Body of pancreas (tissue), 4 donors: Measurements from ENCODE around the gene EVA1B. TPM values are rescaled to one million over a fixed set of nuclear protein-coding genes. Genes with fewer than 3 reads are reported as not detected.

Experiments
- ATAC-seq: fragments of 150-250 bp; one replicate; pipeline ENCODE4 v1.9.1; 2016
- DNase-seq, 4 donors: peaks; one replicate each; pipeline ENCODE4 v3.0.0-alpha.2; 2019
- H3K27ac ChIP-seq, 4 donors: fragments of 200-600 bp; sonication (generic); 1 replicate in 3 of 4; 2 replicates in 1 of 4; pipeline versions ENCODE4 v1.5.1 to v1.6.1; 2016 to 2019; ENCODE audit warnings: mild to moderate bottlenecking in 1 of 4, mixed read lengths in 1 of 4, moderate library complexity in 1 of 4
- H3K27me3 ChIP-seq, 2 donors: fragments of 200-600 bp; sonication (generic); one replicate each; pipeline ENCODE4 v1.6.0; 2016; ENCODE audit warnings: mild to moderate bottlenecking in 1 of 2
- H3K36me3 ChIP-seq, 2 donors: fragments of 200-600 bp; sonication (generic); replicated peaks in 1 of 2; 2 replicates each; pipeline ENCODE4 v1.5.1; 2016; ENCODE audit warnings: low read depth in 2 of 2; ENCODE audit not compliant: insufficient read depth in 1 of 2
- H3K4me1 ChIP-seq: fragments of 200-600 bp; sonication (generic); one replicate; pipeline ENCODE4 v1.6.0; 2016
- H3K4me3 ChIP-seq, 2 donors: fragments of 200-600 bp; sonication (generic); 1 replicate in 1 of 2; 2 replicates in 1 of 2; pipeline ENCODE4 v1.5.1; 2016 to 2019
- H3K9me3 ChIP-seq, 3 donors: fragments of 200-600 bp; sonication (generic); 1 replicate in 2 of 3; 2 replicates in 1 of 3; pipeline ENCODE4 v1.5.1; 2016
- CTCF ChIP-seq, 7 experiments: fragments of 450-650 bp in 4 of 7; fragments of 200-600 bp in 3 of 7; sonication (generic) in 3 of 7; IDR thresholded peaks; one replicate each; pipeline ENCODE4 v1.5.1; 2016 to 2019; ENCODE audit warnings: antibody characterized with exemption in 7 of 7
- POLR2A ChIP-seq, 3 donors: fragments of 450-650 bp; IDR thresholded peaks; one replicate each; pipeline ENCODE4 v1.6.1; 2016; ENCODE audit warnings: antibody characterized with exemption in 3 of 3, mild to moderate bottlenecking in 2 of 3
- WGBS, 2 donors: methylation state at CpG; one replicate each; pipeline ENCODE4 v1.1.5; 2017; 5-methylcytosine and 5-hydroxymethylcytosine counted together
- intact Hi-C: fragments of 100-400 bp; cut with DNase I; formaldehyde crosslinking; loops from one replicate; pipeline ENCODE4 v1.15.1; 2023
- total RNA-seq, 2 donors: library from RNA; depleted of rRNA; stranded (reverse); fragments of >200 nt; gene quantifications; one replicate each; pipeline ENCODE4 v1.1.0, GENCODE V29; 2016

EVA1B gene
- total RNA-seq, 2 donors from 2014 or later = 32.2 to 32.3 TPM

- peak; percentile 26 to 53 (median 46) for TF ChIP-seq CTCF (IDR thresholded peaks at IDR 0.05)
- TF ChIP-seq POLR2A (IDR thresholded peaks at IDR 0.05) = no peak
- peak in 3 of 4 donors; percentile 39 to 58 (median 42) for DNase-seq
- H3K9me3 ChIP-seq = no peaks in the 10 kb centered on the region
- peak; percentile 29 for ATAC-seq
- no peak overlapping the region for H3K27ac ChIP-seq
- no peaks in the 10 kb centered on the region for H3K4me1 ChIP-seq
- peaks cover 0 to 31% of the 10 kb centered on the region in 2 donors for H3K36me3 ChIP-seq
- no peak overlapping the region for H3K4me3 ChIP-seq
- WGBS, 2 donors = 73 to 78% methylated on average over 4 to 10 of the region's 10 CpGs
- H3K27me3 ChIP-seq = no peaks in the 10 kb centered on the region
- intact Hi-C loops = no loop called here
Measured at GRCh38 chr1:36342426-36343185, 19.2 kb upstream of the EVA1B start.

- DNase-seq (no peak), ATAC-seq (no peak)
- H3K9me3 ChIP-seq = no peaks in the 10 kb centered on the region
- intact Hi-C loops = no loop called here
- WGBS, 2 donors = 89 to 90% methylated on average over 20 to 34 of the region's 34 CpGs
- H3K27me3 ChIP-seq = no peaks in the 10 kb centered on the region
- no peak for TF ChIP-seq POLR2A (IDR thresholded peaks at IDR 0.05)
- TF ChIP-seq CTCF (IDR thresholded peaks at IDR 0.05) = no peak
- peaks cover 0 to 26% of the 10 kb centered on the region in 2 donors for H3K36me3 ChIP-seq
- H3K27ac ChIP-seq = no peak overlapping the region
- H3K4me3 ChIP-seq = no peak overlapping the region
- no peaks in the 10 kb centered on the region for H3K4me1 ChIP-seq
Measured at GRCh38 chr1:36341626-36342320, 18.3 kb upstream of the EVA1B start.

- Histone ChIP-seq H3K36me3 (peaks cover 0 to 13% of the 10 kb centered on the region in 2 donors), H3K9me3 (no peaks in the 10 kb centered on the region), H3K4me1 (no peaks in the 10 kb centered on the region), H3K4me3 (no peak overlapping the region), H3K27me3 (no peaks in the 10 kb centered on the region), H3K27ac (no peak overlapping the region)
- ATAC-seq = no peak
- intact Hi-C loops = no loop called here
- 74 to 78% methylated on average over 4 to 9 of the region's 9 CpGs for WGBS, 2 donors
- TF ChIP-seq CTCF (IDR thresholded peaks at IDR 0.05) (no peak), POLR2A (IDR thresholded peaks at IDR 0.05) (no peak)
- no peak for DNase-seq
Measured at GRCh38 chr1:36339615-36340014, 16.2 kb upstream of the EVA1B start.

- intact Hi-C loops = no loop called here
- Histone ChIP-seq H3K9me3 (no peaks in the 10 kb centered on the region), H3K27ac (no peak overlapping the region), H3K4me3 (no peak overlapping the region), H3K4me1 (no peaks in the 10 kb centered on the region), H3K36me3 (peaks cover 0 to 12% of the 10 kb centered on the region in 2 donors), H3K27me3 (no peaks in the 10 kb centered on the region)
- ATAC-seq (no peak), DNase-seq (peak in 1 of 4 donors; percentile 24)
- no peak for TF ChIP-seq POLR2A (IDR thresholded peaks at IDR 0.05)
- no peak for TF ChIP-seq CTCF (IDR thresholded peaks at IDR 0.05)
- 75 to 81% methylated on average over 5 to 7 of the region's 7 CpGs for WGBS, 2 donors
Measured at GRCh38 chr1:36339215-36339614, 15.8 kb upstream of the EVA1B start.
